ENCODE data around the gene INHA. TPM values are rescaled to one million over a fixed set of nuclear protein-coding genes. Genes with fewer than 3 reads are reported as not detected.

The INHA gene
- total RNA-seq, 3 donors from 2014 or later (not counting 1 experiment from before 2014, with no cell fraction given), result not detected

DNA sequence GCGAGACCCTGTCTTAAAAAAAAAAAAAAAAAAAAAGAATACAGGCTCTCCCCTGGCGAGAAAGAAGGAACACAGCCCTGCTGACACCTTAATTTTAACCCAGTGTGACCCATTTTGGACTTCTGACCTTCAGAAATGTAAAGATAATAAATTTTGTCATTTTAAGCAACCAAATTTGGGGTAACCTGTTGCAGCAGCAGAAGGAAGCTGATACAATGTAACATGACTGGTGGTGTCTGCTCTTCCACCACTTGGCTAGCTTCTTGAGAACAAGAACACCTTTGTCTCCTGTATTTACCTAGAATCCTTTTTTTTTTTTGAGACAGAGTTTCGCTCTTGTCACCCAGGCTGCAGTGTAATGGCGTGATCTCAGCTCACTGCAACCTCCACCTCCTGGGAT, 19.0 kb downstream of the INHA start:
- Histone ChIP-seq H3K27me3 (ENCODE audit: control insufficient read depth, insufficient read depth, low read length) (no peaks in the 10 kb centered on the region), H3K4me1 (ENCODE audit: control insufficient read depth, insufficient read depth, low read length) (no peaks in the 10 kb centered on the region), H3K4me3 (ENCODE audit: low read length) (no peak overlapping the region), H3K27ac (ENCODE audit: low read length) (no peak overlapping the region), H3K9me3 (ENCODE audit: control insufficient read depth, insufficient read depth, low read length) (no peaks in the 10 kb centered on the region), H3K36me3 (ENCODE audit: control insufficient read depth, insufficient read depth, low read length) (no peaks in the 10 kb centered on the region)
- no peak overlapping the region for H3K27ac Mint-ChIP-seq
- TF ChIP-seq, protein P1, sequence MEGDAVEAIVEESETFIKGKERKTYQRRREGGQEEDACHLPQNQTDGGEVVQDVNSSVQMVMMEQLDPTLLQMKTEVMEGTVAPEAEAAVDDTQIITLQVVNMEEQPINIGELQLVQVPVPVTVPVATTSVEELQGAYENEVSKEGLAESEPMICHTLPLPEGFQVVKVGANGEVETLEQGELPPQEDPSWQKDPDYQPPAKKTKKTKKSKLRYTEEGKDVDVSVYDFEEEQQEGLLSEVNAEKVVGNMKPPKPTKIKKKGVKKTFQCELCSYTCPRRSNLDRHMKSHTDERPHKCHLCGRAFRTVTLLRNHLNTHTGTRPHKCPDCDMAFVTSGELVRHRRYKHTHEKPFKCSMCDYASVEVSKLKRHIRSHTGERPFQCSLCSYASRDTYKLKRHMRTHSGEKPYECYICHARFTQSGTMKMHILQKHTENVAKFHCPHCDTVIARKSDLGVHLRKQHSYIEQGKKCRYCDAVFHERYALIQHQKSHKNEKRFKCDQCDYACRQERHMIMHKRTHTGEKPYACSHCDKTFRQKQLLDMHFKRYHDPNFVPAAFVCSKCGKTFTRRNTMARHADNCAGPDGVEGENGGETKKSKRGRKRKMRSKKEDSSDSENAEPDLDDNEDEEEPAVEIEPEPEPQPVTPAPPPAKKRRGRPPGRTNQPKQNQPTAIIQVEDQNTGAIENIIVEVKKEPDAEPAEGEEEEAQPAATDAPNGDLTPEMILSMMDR (IDR thresholded peaks at IDR 0.05), result no peak
- ATAC-seq (no peak), DNase-seq (no peak)
- intact Hi-C loops (cut with micrococcal nuclease), result no loop called here
- 55% methylated on average over 4 of the region's 4 CpGs for WGBS (ENCODE audit: insufficient coverage)
- H3K27me3 Mint-ChIP-seq (ENCODE audit: low read depth in 2 of 2), result peaks cover 15 to 32% of the 10 kb centered on the region in 2 donors
- no peaks in the 10 kb centered on the region for H3K36me3 Mint-ChIP-seq
- H3K4me1 Mint-ChIP-seq, result no peaks in the 10 kb centered on the region
- H3K9me3 Mint-ChIP-seq, result no peaks in the 10 kb centered on the region
- no peak overlapping the region for H3K4me3 Mint-ChIP-seq

DNA sequence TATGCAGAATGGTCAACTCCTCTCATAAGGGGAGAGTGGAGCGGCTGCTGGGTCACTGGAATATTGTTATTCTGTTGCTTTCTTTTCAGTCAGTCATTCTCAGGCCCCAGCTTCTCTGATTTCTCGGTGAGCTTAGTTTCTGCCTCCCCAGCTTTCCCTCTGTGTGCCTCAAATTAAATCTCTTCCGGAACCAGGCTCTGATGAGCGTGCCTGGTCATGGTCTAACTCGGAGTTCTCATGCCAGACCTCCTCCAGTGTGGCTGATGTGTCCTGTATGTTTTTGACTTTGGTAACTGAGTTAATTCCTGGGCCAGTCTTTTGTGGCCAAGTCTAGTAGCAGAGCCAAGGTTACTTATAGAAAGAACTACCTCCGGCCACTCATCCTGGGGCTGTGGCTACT, 20.6 kb downstream of the INHA start:
- peaks cover 10 to 24% of the 10 kb centered on the region in 2 donors for H3K27me3 Mint-ChIP-seq (ENCODE audit: low read depth in 2 of 2)
- DNase-seq (no peak), ATAC-seq (no peak)
- no peak overlapping the region for H3K27ac Mint-ChIP-seq
- no peak overlapping the region for H3K4me3 Mint-ChIP-seq
- intact Hi-C loops (cut with micrococcal nuclease), result no loop called here
- WGBS (ENCODE audit: insufficient coverage), result 95% methylated on average over 6 of the region's 6 CpGs
- Histone ChIP-seq H3K27ac (ENCODE audit: low read length) (no peak overlapping the region), H3K36me3 (ENCODE audit: control insufficient read depth, insufficient read depth, low read length) (no peaks in the 10 kb centered on the region), H3K27me3 (ENCODE audit: control insufficient read depth, insufficient read depth, low read length) (no peaks in the 10 kb centered on the region), H3K9me3 (ENCODE audit: control insufficient read depth, insufficient read depth, low read length) (no peaks in the 10 kb centered on the region), H3K4me1 (ENCODE audit: control insufficient read depth, insufficient read depth, low read length) (peaks cover 4% of the 10 kb centered on the region), H3K4me3 (ENCODE audit: low read length) (no peak overlapping the region)
- H3K36me3 Mint-ChIP-seq, result no peaks in the 10 kb centered on the region
- TF ChIP-seq, protein P1 (IDR thresholded peaks at IDR 0.05), result no peak
- H3K9me3 Mint-ChIP-seq, result no peaks in the 10 kb centered on the region
- peaks cover 8 to 9% of the 10 kb centered on the region in 2 donors for H3K4me1 Mint-ChIP-seq

DNA sequence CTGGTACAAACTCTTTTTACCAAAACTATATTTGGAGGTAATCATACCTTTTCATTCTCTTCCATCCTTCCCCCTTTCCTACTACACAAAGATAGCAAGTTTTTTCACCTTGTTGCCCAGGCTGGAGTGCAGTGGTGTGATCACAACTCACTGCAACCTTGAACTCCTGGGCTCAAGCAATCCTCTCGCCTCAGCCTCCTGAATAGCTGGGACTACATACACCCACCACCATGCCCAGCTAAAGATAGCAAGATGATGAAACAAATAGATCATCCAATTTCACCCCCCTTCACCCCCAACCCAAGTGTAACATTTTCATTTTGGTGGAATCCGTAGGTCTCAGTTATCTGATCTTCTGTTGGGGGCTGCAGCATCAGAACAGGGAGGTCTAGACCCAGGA, 21.0 kb downstream of the INHA start:
- intact Hi-C loops (cut with micrococcal nuclease), result no loop called here
- Histone ChIP-seq H3K4me3 (ENCODE audit: low read length) (no peak overlapping the region), H3K4me1 (ENCODE audit: control insufficient read depth, insufficient read depth, low read length) (peaks cover 7% of the 10 kb centered on the region), H3K9me3 (ENCODE audit: control insufficient read depth, insufficient read depth, low read length) (no peaks in the 10 kb centered on the region), H3K27me3 (ENCODE audit: control insufficient read depth, insufficient read depth, low read length) (no peaks in the 10 kb centered on the region), H3K27ac (ENCODE audit: low read length) (no peak overlapping the region), H3K36me3 (ENCODE audit: control insufficient read depth, insufficient read depth, low read length) (no peaks in the 10 kb centered on the region)
- ATAC-seq (no peak), DNase-seq (no peak)
- Mint-ChIP-seq H3K27me3 (ENCODE audit: low read depth in 2 of 2) (peaks cover 10 to 24% of the 10 kb centered on the region in 2 donors), H3K9me3 (no peaks in the 10 kb centered on the region), H3K36me3 (no peaks in the 10 kb centered on the region), H3K4me3 (no peak overlapping the region), H3K4me1 (peaks cover 12 to 13% of the 10 kb centered on the region in 2 donors), H3K27ac (no peak overlapping the region)
- TF ChIP-seq, protein P1 (IDR thresholded peaks at IDR 0.05), result no peak
- WGBS (ENCODE audit: insufficient coverage), result 88% methylated on average over 2 of the region's 2 CpGs

DNA sequence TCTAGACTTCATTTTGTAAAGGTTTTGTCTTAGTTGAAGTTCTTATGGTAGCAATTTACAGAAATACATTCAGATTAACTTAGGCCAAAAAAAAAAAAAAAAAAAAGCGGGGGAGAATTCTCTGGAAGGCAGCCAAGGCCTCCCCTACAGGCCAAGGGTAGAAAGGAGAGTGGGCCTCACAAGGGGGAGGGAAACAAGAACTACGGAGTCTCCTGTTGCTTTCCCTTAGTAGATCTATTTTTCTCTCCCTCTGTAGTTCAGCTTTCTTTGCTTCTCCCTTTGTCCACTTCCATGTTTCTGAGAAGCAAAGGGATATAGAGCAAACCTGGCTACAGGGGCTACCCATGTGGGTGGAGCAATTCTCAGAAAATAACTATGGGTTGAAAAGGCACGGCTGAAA, 23.1 kb downstream of the INHA start:
- 25% methylated on average over 1 of the region's 3 CpGs for WGBS (ENCODE audit: insufficient coverage)
- no peak overlapping the region for H3K4me3 ChIP-seq (ENCODE audit: low read length)
- no peaks in the 10 kb centered on the region for H3K27me3 ChIP-seq (ENCODE audit: control insufficient read depth, insufficient read depth, low read length)
- intact Hi-C loops (cut with micrococcal nuclease), result no loop called here
- DNase-seq, result no peak
- Mint-ChIP-seq H3K27ac (no peak overlapping the region), H3K27me3 (ENCODE audit: low read depth in 2 of 2) (peaks cover 10 to 19% of the 10 kb centered on the region in 2 donors), H3K4me3 (peak overlapping the region; percentile 60), H3K4me1 (peaks cover 25 to 26% of the 10 kb centered on the region in 2 donors), H3K9me3 (no peaks in the 10 kb centered on the region), H3K36me3 (no peaks in the 10 kb centered on the region)
- no peaks in the 10 kb centered on the region for H3K9me3 ChIP-seq (ENCODE audit: control insufficient read depth, insufficient read depth, low read length)
- no peaks in the 10 kb centered on the region for H3K36me3 ChIP-seq (ENCODE audit: control insufficient read depth, insufficient read depth, low read length)
- H3K4me1 ChIP-seq (ENCODE audit: control insufficient read depth, insufficient read depth, low read length), result peaks cover 11% of the 10 kb centered on the region
- H3K27ac ChIP-seq (ENCODE audit: low read length), result no peak overlapping the region
- ATAC-seq, result no peak
- TF ChIP-seq, protein P1 (IDR thresholded peaks at IDR 0.05), result no peak

Measured in natural killer cell (primary cell).